ENCODE measurements around the gene PCBP3. TPM values are rescaled to one million over a fixed set of nuclear protein-coding genes. Genes with fewer than 3 reads are reported as not detected.

The PCBP3 gene
- total and polyA plus RNA-seq, 2 donors (not counting 3 experiments of a cell fraction or from before 2014, with no cell fraction given): 0.06 to 1.1 TPM

- ChIA-PET POLR2A (no interaction called here), CTCF (interaction anchor here (1.5 kb wide), 1 partner anchor 164 kb away, joined by 5 read pairs; no protein-coding TSS in a partner anchor)
- dilution Hi-C loops (cut with MboI; ENCODE audit: extremely low pct_ligation_motif_present, low sequenced_read_pairs): no loop called here
- H4K20me1 ChIP-seq (replicated peaks; ENCODE audit: control insufficient read depth, extremely low read depth, insufficient read depth, low read length): no peaks in the 10 kb centered on the region
- no peak overlapping the region for H3K27ac ChIP-seq (ENCODE audit: insufficient read depth, low read depth, low read length)
- H3K9ac ChIP-seq (replicated peaks; ENCODE audit: extremely low read depth, insufficient read depth, low read length): no peak overlapping the region
- no peaks in the 10 kb centered on the region for H3K9me1 ChIP-seq (replicated peaks; ENCODE audit: control insufficient read depth, extremely low read depth, insufficient read depth, low read length)
- DNase-seq (ENCODE audit: low read depth, low spot score): no peak
- H3K79me2 ChIP-seq (ENCODE audit: control insufficient read depth, insufficient read depth, low read length): no peaks in the 10 kb centered on the region
- H3K27me3 ChIP-seq (ENCODE audit: control insufficient read depth in 2 of 2, insufficient read depth in 2 of 2, low read length in 2 of 2): peaks cover 0 to 4% of the 10 kb centered on the region in 2 experiments
- H2AFZ ChIP-seq (ENCODE audit: low read depth, low read length): no peak overlapping the region
- H3K4me1 ChIP-seq (ENCODE audit: control insufficient read depth, extremely low read depth, insufficient read depth, low read length): peaks cover 19% of the 10 kb centered on the region
- intact Hi-C loops (cut with micrococcal nuclease): no loop called here
- H3K4me3 ChIP-seq (replicated peaks in 1 of 3; ENCODE audit: insufficient read depth in 1 of 3, low read depth in 1 of 3, low read length in 3 of 3): no peak overlapping the region
- no peak for TF ChIP-seq POLR2A (IDR thresholded peaks at IDR 0.05; ENCODE audit: low read depth, low read length)
- no peak for TF ChIP-seq EZH2 (IDR thresholded peaks at IDR 0.05; ENCODE audit: borderline replicate concordance, low read depth, low read length, severe bottlenecking)
- no peak for TF ChIP-seq JUN (IDR thresholded peaks at IDR 0.05; ENCODE audit: borderline replicate concordance, insufficient read depth, insufficient read length, low read depth)
- TF ChIP-seq FOS (IDR thresholded peaks at IDR 0.05; ENCODE audit: borderline replicate concordance, insufficient read depth, low read length): no peak
- TF ChIP-seq GATA2 (IDR thresholded peaks at IDR 0.05; ENCODE audit: insufficient read depth, insufficient read length, low read depth, low read length): no peak
- no peak for TF ChIP-seq POLR2AphosphoS5 (IDR thresholded peaks at IDR 0.05; ENCODE audit: insufficient read depth, low read depth, low read length)
- no peak for TF ChIP-seq MYC (IDR thresholded peaks at IDR 0.05; ENCODE audit: low read depth, low read length)
- TF ChIP-seq CTCF (IDR thresholded peaks at IDR 0.05; ENCODE audit: extremely low read depth in 1 of 2, insufficient read depth in 1 of 2, low read depth in 1 of 2, low read length in 2 of 2): no peak
- TF ChIP-seq MAX (IDR thresholded peaks at IDR 0.05; ENCODE audit: insufficient read depth, insufficient read length): no peak
- no peaks in the 10 kb centered on the region for H3K36me3 ChIP-seq (ENCODE audit: control insufficient read depth in 2 of 2, extremely low read depth in 1 of 2, insufficient read depth in 2 of 2, low read length in 2 of 2)
- BruUV-seq (replicated peaks): no TSS peak
- no peak overlapping the region for H3K4me2 ChIP-seq (ENCODE audit: insufficient read depth, low read length)
- FAIRE-seq: no peak
- no peaks in the 10 kb centered on the region for H3K9me3 ChIP-seq (replicated peaks; ENCODE audit: control insufficient read depth, insufficient read depth, low read length)
These were observed 335.7 kb downstream of the PCBP3 start for GRCh38 chr21:45979141-45979631.

All from endothelial cell of umbilical vein (primary cell).